GM12878 (cell line): ENCODE measurements around the gene ACVR1. TPM values are rescaled to one million over a fixed set of nuclear protein-coding genes. Genes with fewer than 3 reads are reported as not detected.

Source experiments
- ATAC-seq: fragments of 200-7000 bp; cut with Tn5 transposase; 3 replicates; pipeline ENCODE4 v1.9.1; 2020; ENCODE audit warnings: mild to moderate bottlenecking, moderate library complexity
- BruUV-seq: library from RNA; stranded (reverse); fragments of 400-500 nt; replicated peaks from 2 replicates; lab custom pipeline; 2021; lab: Mats Ljungman, UMichigan
- CTCF ChIA-PET: fragments of 300-600 bp; sonication (Branson Sonifier 250); formaldehyde crosslinking; extraction: SDS; loops from one replicate; lab custom pipeline; 2021; ENCODE audit warnings: inconsistent platforms; lab: Yijun Ruan, JAX
- POLR2A ChIA-PET: fragments of 350-600 bp; formaldehyde crosslinking; extraction: SDS; loops from one replicate; lab custom pipeline; 2021; ENCODE audit warnings: inconsistent platforms; lab: Charles Lee
- RAD21 ChIA-PET: fragments of 300-600 bp; sonication (Branson Sonifier 250); formaldehyde crosslinking; loops from one replicate; lab custom pipeline; 2023; ENCODE audit warnings: antibody characterized with exemption; ENCODE audit not compliant: unreplicated experiment; lab: Charles Lee
- SMC1A ChIA-PET: fragments of 300-600 bp; sonication (Branson Sonifier 250); formaldehyde crosslinking; loops from one replicate; lab custom pipeline; 2023; ENCODE audit not compliant: unreplicated experiment, uncharacterized antibody; lab: Charles Lee
- DNase-seq: peaks from one replicate; pipeline ENCODE4 v3.0.0-alpha.2; 2011; ENCODE audit warnings: low read depth, low spot score
- FAIRE-seq: peaks from 3 replicates; lab custom pipeline; 2011; peaks lifted over from hg19 to GRCh38; lab: Jason Lieb, UNC
- H2AFZ ChIP-seq: 2 replicates; pipeline ENCODE4 v1.6.0; 2011; ENCODE audit warnings: low read depth, low read length, control low read depth; ENCODE audit not compliant: control insufficient read depth
- H3K27ac ChIP-seq: 2 replicates; pipeline ENCODE4 v1.5.1; 2011; ENCODE audit warnings: control low read depth; ENCODE audit not compliant: control insufficient read depth, insufficient read depth
- H3K27me3 ChIP-seq, 2 experiments: replicated peaks in 1 of 2; 2 replicates each; pipeline versions ENCODE4 v1.6.0 to v1.6.1; 2011; ENCODE audit warnings: low read length in 1 of 2; ENCODE audit not compliant: control insufficient read depth in 2 of 2, insufficient read depth in 2 of 2
- H3K36me3 ChIP-seq, 2 experiments: 2 replicates each; pipeline ENCODE4 v1.5.1; 2011; ENCODE audit warnings: low read length in 1 of 2; ENCODE audit not compliant: control insufficient read depth in 2 of 2, insufficient read depth in 2 of 2
- H3K4me1 ChIP-seq: 2 replicates; pipeline ENCODE4 v1.6.1; 2011; ENCODE audit warnings: mild to moderate bottlenecking, low read length, moderate library complexity, mixed read lengths; ENCODE audit not compliant: control insufficient read depth, insufficient read depth
- H3K4me2 ChIP-seq: 2 replicates; pipeline ENCODE4 v1.6.0; 2011; ENCODE audit warnings: control low read depth; ENCODE audit not compliant: control insufficient read depth, insufficient read depth
- H3K4me3 ChIP-seq: fragments of 200-600 bp; sonication (generic); 2 replicates; pipeline ENCODE4 v1.5.1; 2016
- H3K79me2 ChIP-seq: 2 replicates; pipeline ENCODE4 v1.6.0; 2011; ENCODE audit warnings: low read length; ENCODE audit not compliant: control insufficient read depth, insufficient read depth
- H3K9ac ChIP-seq: 2 replicates; pipeline ENCODE4 v1.8.0; 2011; ENCODE audit warnings: low read length, control low read depth, mixed read lengths; ENCODE audit not compliant: control insufficient read depth, insufficient read depth
- H3K9me3 ChIP-seq: replicated peaks from 3 replicates; pipeline ENCODE4 v1.5.1; 2011; ENCODE audit warnings: mild to moderate bottlenecking, low read length; ENCODE audit not compliant: control insufficient read depth, insufficient read depth
- H4K20me1 ChIP-seq: 2 replicates; pipeline ENCODE4 v1.6.0; 2011; ENCODE audit not compliant: control insufficient read depth, insufficient read depth
- CEBPB ChIP-seq, 2 experiments: fragments of 150-350 bp in 1 of 2; IDR thresholded peaks; 2 replicates each; pipeline ENCODE4 v1.6.1; 2012 to 2014; ENCODE audit warnings: low read depth in 2 of 2, low read length in 2 of 2, borderline replicate concordance in 1 of 2, inconsistent platforms in 1 of 2
- CHD4 ChIP-seq: fragments of 200-600 bp; sonication (generic); IDR thresholded peaks from 2 replicates; pipeline ENCODE4 v1.6.1; 2016; ENCODE audit warnings: mild to moderate bottlenecking
- CREB1 ChIP-seq: IDR thresholded peaks from 2 replicates; pipeline ENCODE4 v1.6.1; 2012; ENCODE audit warnings: low read depth, mild to moderate bottlenecking, inconsistent platforms
- TARDBP ChIP-seq: IDR thresholded peaks from 2 replicates; pipeline ENCODE4 v1.6.1; 2016; ENCODE audit warnings: borderline replicate concordance
- in situ Hi-C: fragments of 300-500 bp; cut with MboI; formaldehyde crosslinking; loops from 9 replicates; pipeline ENCODE4 v1.14.3; 2018; ENCODE audit warnings: mixed read lengths
- intact Hi-C: fragments of 100-400 bp; cut with micrococcal nuclease; formaldehyde crosslinking; loops from one replicate; pipeline ENCODE4 v1.14.2; 2022; ENCODE audit not compliant: unreplicated experiment
- polyA plus RNA-seq, 11 experiments: library from polyadenylated mRNA; depleted of rRNA in 4 of 11; unstranded in 6 of 11; stranded (reverse) in 5 of 11; fragments of >200 nt; fragmentation: Nextera tagmentation in 4 of 11; fragmentation: Illumina TruSeq in 1 of 11; extraction: Ambion mirVana in 4 of 11; extraction: Trizol in 1 of 11; gene quantifications; 1 replicate in 1 of 11; 2 replicates in 10 of 11; pipeline versions ENCODE4 v1.2.1 to v1.2.3, GENCODE V29; 2011 to 2016; ENCODE audit warnings: inconsistent platforms in 2 of 11, missing spikeins in 2 of 11, low read depth in 1 of 11
- total RNA-seq, 4 experiments: library from RNA; depleted of rRNA in 3 of 4; stranded (reverse); fragments of >200 nt in 3 of 4; fragmentation: Illumina TruSeq in 1 of 4; extraction: Trizol in 1 of 4; gene quantifications; 2 replicates each; pipeline versions ENCODE4 v1.2.1 to v1.2.3, GENCODE V29; 2013 to 2021
- TF ChIP-seq, protein P1 (sequence below), 3 experiments: IDR thresholded peaks in 2 of 3; conservative IDR thresholded peaks in 1 of 3; 2 replicates each; pipeline ENCODE4 v1.5.1; 2011; ENCODE audit warnings: low read depth in 3 of 3, low read length in 3 of 3, mild to moderate bottlenecking in 3 of 3, control low read depth in 2 of 3, moderate library complexity in 2 of 3, inconsistent platforms in 1 of 3, mixed read lengths in 1 of 3; ENCODE audit not compliant: control insufficient read depth in 2 of 3, insufficient read depth in 1 of 3; ENCODE audit errors: extremely low read depth in 1 of 3
- TF ChIP-seq, protein P2 (sequence below): fragments of 450-650 bp; IDR thresholded peaks from 2 replicates; pipeline ENCODE4 v1.6.1; 2016; ENCODE audit warnings: mild to moderate bottlenecking

Gene ACVR1
- total and polyA plus RNA-seq, 10 of the 15 experiments (the other 5 are each of a cell fraction or from before 2014, with no cell fraction given), result 0.06 to 0.24 (median 0.14) TPM; not detected in 4

DNA sequence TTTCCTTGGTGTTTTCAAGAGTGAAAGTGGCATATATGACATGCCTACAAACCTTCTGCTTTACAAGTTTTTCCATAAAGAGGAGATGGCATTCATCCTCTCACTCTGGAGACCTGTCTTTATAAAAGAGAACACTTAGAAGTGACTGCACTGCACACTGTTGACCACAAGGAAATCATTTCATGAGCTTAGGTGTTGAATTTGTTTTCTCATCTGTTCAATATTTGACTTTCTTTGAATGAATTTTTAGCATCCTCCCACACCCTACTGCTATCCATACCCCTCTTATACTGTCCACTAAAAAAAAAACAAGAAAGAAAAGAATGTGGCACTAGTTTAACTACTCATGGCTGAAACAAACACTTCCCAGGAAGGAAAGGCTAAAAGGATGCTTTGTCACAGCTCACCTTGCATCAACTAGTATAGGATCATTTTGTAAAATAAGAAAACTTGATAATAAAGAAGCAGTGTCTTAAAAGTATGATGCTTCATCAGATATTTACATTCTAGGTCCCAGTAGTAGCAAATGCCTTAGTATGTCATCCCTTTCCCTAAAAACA is 83.0 kb downstream of the ACVR1 start:
- Histone ChIP-seq H4K20me1 (no peaks in the 10 kb centered on the region), H3K4me2 (no peak overlapping the region), H3K9ac (no peak overlapping the region), H3K9me3 (no peaks in the 10 kb centered on the region), H3K79me2 (no peaks in the 10 kb centered on the region), H2AFZ (no peak overlapping the region), H3K4me3 (no peak overlapping the region), H3K4me1 (no peaks in the 10 kb centered on the region), H3K36me3 (no peaks in the 10 kb centered on the region), H3K27me3 (no peaks in the 10 kb centered on the region), H3K27ac (no peak overlapping the region)
- intact Hi-C loops, result no loop called here
- in situ Hi-C loops, result no loop called here
- no TSS peak for BruUV-seq
- ATAC-seq, result no peak
- RAD21 ChIA-PET, result no interaction called here
- CTCF ChIA-PET, result no interaction called here
- POLR2A ChIA-PET, result no interaction called here
- no peak for DNase-seq
- SMC1A ChIA-PET, result no interaction called here
- FAIRE-seq, result no peak
- no peak for TF ChIP-seq TARDBP
- TF ChIP-seq, protein P1, sequence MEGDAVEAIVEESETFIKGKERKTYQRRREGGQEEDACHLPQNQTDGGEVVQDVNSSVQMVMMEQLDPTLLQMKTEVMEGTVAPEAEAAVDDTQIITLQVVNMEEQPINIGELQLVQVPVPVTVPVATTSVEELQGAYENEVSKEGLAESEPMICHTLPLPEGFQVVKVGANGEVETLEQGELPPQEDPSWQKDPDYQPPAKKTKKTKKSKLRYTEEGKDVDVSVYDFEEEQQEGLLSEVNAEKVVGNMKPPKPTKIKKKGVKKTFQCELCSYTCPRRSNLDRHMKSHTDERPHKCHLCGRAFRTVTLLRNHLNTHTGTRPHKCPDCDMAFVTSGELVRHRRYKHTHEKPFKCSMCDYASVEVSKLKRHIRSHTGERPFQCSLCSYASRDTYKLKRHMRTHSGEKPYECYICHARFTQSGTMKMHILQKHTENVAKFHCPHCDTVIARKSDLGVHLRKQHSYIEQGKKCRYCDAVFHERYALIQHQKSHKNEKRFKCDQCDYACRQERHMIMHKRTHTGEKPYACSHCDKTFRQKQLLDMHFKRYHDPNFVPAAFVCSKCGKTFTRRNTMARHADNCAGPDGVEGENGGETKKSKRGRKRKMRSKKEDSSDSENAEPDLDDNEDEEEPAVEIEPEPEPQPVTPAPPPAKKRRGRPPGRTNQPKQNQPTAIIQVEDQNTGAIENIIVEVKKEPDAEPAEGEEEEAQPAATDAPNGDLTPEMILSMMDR (IDR thresholded peaks at IDR 0.05 in 2 of 3, conservative IDR thresholded peaks at IDR 0.05 in 1 of 3; ENCODE audit: control insufficient read depth in 2 of 3, extremely low read depth in 1 of 3, insufficient read depth in 1 of 3, low read depth in 3 of 3, low read length in 3 of 3), result 0 out of 6 replicates have a peak, but pooled peaks of 1 of the 3 experiments have one; percentile 4
- no peak for TF ChIP-seq CEBPB (IDR thresholded peaks at IDR 0.05; ENCODE audit: borderline replicate concordance in 1 of 2, low read depth in 2 of 2, low read length in 2 of 2)
- TF ChIP-seq CHD4, result no peak
- TF ChIP-seq, protein P2, sequence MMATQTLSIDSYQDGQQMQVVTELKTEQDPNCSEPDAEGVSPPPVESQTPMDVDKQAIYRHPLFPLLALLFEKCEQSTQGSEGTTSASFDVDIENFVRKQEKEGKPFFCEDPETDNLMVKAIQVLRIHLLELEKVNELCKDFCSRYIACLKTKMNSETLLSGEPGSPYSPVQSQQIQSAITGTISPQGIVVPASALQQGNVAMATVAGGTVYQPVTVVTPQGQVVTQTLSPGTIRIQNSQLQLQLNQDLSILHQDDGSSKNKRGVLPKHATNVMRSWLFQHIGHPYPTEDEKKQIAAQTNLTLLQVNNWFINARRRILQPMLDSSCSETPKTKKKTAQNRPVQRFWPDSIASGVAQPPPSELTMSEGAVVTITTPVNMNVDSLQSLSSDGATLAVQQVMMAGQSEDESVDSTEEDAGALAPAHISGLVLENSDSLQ, result no peak
- TF ChIP-seq CREB1, result no peak
